GM23338 (cell line): Measurements from ENCODE around the gene DNM2.

Experiments
- CREB1 ChIP-seq: fragments of 250-450 bp; sonication (Bioruptor Pico); IDR thresholded peaks from 2 replicates; pipeline ENCODE4 v1.5.0; 2020; ENCODE audit warnings: low read depth, mild to moderate bottlenecking, moderate library complexity
- ETS1 ChIP-seq: IDR thresholded peaks from 2 replicates; pipeline ENCODE4 v1.6.1; 2016; ENCODE audit warnings: antibody characterized with exemption
- EZH2 ChIP-seq: fragments of 200-600 bp; sonication (generic); IDR thresholded peaks from one replicate; pipeline ENCODE4 v1.8.0; 2017; ENCODE audit warnings: antibody characterized with exemption, mild to moderate bottlenecking, low read depth; ENCODE audit not compliant: unreplicated experiment
- EZH2phosphoT487 ChIP-seq: fragments of 200-600 bp; sonication (generic); IDR thresholded peaks from one replicate; pipeline ENCODE4 v1.8.1; 2018; ENCODE audit warnings: antibody characterized with exemption; ENCODE audit not compliant: unreplicated experiment
- JUNB ChIP-seq: IDR thresholded peaks from one replicate; pipeline ENCODE4 v1.6.1; 2016; ENCODE audit warnings: antibody characterized with exemption; ENCODE audit not compliant: unreplicated experiment
- NANOG ChIP-seq: IDR thresholded peaks from 2 replicates; pipeline ENCODE4 v1.6.1; 2016; ENCODE audit warnings: antibody characterized with exemption, borderline replicate concordance
- POLR2AphosphoS5 ChIP-seq: IDR thresholded peaks from 2 replicates; pipeline ENCODE4 v1.6.1; 2016; ENCODE audit warnings: antibody characterized with exemption, low read depth
- STAT1 ChIP-seq: IDR thresholded peaks from one replicate; pipeline ENCODE4 v1.6.1; 2016; ENCODE audit warnings: antibody characterized with exemption; ENCODE audit not compliant: unreplicated experiment
- ZNF114 ChIP-seq: fragments of 250-450 bp; sonication (Bioruptor Pico); IDR thresholded peaks from 2 replicates; pipeline ENCODE4 v1.5.0; 2020; ENCODE audit warnings: mild to moderate bottlenecking, moderate library complexity
- ZNF331 ChIP-seq: fragments of 250-450 bp; sonication (Bioruptor Pico); IDR thresholded peaks from 2 replicates; pipeline ENCODE4 v1.5.0; 2020; ENCODE audit warnings: low read depth, mild to moderate bottlenecking, moderate library complexity
- TF ChIP-seq, protein P1 (sequence below), 2 experiments: fragments of 200-600 bp in 1 of 2; sonication (generic) in 1 of 2; conservative IDR thresholded peaks; 2 replicates each; pipeline versions ENCODE4 v1.5.1 to v1.6.1; 2016 to 2017; ENCODE audit warnings: antibody characterized with exemption in 2 of 2, low read depth in 2 of 2, mild to moderate bottlenecking in 2 of 2, moderate library complexity in 1 of 2
- TF ChIP-seq, protein P2 (sequence below): IDR thresholded peaks from one replicate; pipeline ENCODE4 v1.6.1; 2018; ENCODE audit warnings: antibody characterized with exemption; ENCODE audit not compliant: unreplicated experiment

GRCh38 chr19:10878253-10878652, 160.4 kb downstream of the DNM2 start:
- TF ChIP-seq, protein P1, sequence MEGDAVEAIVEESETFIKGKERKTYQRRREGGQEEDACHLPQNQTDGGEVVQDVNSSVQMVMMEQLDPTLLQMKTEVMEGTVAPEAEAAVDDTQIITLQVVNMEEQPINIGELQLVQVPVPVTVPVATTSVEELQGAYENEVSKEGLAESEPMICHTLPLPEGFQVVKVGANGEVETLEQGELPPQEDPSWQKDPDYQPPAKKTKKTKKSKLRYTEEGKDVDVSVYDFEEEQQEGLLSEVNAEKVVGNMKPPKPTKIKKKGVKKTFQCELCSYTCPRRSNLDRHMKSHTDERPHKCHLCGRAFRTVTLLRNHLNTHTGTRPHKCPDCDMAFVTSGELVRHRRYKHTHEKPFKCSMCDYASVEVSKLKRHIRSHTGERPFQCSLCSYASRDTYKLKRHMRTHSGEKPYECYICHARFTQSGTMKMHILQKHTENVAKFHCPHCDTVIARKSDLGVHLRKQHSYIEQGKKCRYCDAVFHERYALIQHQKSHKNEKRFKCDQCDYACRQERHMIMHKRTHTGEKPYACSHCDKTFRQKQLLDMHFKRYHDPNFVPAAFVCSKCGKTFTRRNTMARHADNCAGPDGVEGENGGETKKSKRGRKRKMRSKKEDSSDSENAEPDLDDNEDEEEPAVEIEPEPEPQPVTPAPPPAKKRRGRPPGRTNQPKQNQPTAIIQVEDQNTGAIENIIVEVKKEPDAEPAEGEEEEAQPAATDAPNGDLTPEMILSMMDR (conservative IDR thresholded peaks at IDR 0.05; ENCODE audit: low read depth in 2 of 2): no peak
- TF ChIP-seq CREB1 (CRISPR knock-in tag): no peak
- no peak for TF ChIP-seq POLR2AphosphoS5
- no peak for TF ChIP-seq ZNF331
- TF ChIP-seq EZH2: no peak
- no peak for TF ChIP-seq ETS1
- TF ChIP-seq JUNB: no peak
- TF ChIP-seq, protein P2, sequence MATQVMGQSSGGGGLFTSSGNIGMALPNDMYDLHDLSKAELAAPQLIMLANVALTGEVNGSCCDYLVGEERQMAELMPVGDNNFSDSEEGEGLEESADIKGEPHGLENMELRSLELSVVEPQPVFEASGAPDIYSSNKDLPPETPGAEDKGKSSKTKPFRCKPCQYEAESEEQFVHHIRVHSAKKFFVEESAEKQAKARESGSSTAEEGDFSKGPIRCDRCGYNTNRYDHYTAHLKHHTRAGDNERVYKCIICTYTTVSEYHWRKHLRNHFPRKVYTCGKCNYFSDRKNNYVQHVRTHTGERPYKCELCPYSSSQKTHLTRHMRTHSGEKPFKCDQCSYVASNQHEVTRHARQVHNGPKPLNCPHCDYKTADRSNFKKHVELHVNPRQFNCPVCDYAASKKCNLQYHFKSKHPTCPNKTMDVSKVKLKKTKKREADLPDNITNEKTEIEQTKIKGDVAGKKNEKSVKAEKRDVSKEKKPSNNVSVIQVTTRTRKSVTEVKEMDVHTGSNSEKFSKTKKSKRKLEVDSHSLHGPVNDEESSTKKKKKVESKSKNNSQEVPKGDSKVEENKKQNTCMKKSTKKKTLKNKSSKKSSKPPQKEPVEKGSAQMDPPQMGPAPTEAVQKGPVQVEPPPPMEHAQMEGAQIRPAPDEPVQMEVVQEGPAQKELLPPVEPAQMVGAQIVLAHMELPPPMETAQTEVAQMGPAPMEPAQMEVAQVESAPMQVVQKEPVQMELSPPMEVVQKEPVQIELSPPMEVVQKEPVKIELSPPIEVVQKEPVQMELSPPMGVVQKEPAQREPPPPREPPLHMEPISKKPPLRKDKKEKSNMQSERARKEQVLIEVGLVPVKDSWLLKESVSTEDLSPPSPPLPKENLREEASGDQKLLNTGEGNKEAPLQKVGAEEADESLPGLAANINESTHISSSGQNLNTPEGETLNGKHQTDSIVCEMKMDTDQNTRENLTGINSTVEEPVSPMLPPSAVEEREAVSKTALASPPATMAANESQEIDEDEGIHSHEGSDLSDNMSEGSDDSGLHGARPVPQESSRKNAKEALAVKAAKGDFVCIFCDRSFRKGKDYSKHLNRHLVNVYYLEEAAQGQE: no peak
- no peak for TF ChIP-seq EZH2phosphoT487
- no peak for TF ChIP-seq STAT1
- no peak for TF ChIP-seq NANOG
- TF ChIP-seq ZNF114: no peak
